H9 (cell line): ENCODE results near the gene RANBP17. TPM values are rescaled to one million over a fixed set of nuclear protein-coding genes. Genes with fewer than 3 reads are reported as not detected.

ENCODE experiments used
- DNase-seq: peaks from one replicate; pipeline ENCODE4 v3.0.0-alpha.2; 2017
- H2AFZ ChIP-seq: one replicate; pipeline ENCODE4 v1.6.1; 2013; ENCODE audit warnings: mild to moderate bottlenecking, low read length, control low read depth, moderate library complexity
- H2AK5ac ChIP-seq: 2 replicates; pipeline ENCODE4 v1.6.1; 2013; ENCODE audit warnings: low read length, control low read depth, mixed read lengths; ENCODE audit not compliant: insufficient read length
- H2BK120ac ChIP-seq: one replicate; pipeline ENCODE4 v1.6.1; 2013; ENCODE audit warnings: low read depth, mild to moderate bottlenecking, low read length, control low read depth, inconsistent platforms; ENCODE audit not compliant: poor library complexity, severe bottlenecking
- H2BK12ac ChIP-seq: 2 replicates; pipeline ENCODE4 v1.6.1; 2013; ENCODE audit warnings: low read length, control low read depth, mixed read lengths, low read depth; ENCODE audit not compliant: insufficient read length
- H2BK15ac ChIP-seq: 2 replicates; pipeline ENCODE4 v1.6.1; 2013; ENCODE audit warnings: low read depth, low read length, control low read depth
- H2BK20ac ChIP-seq: one replicate; pipeline ENCODE4 v1.6.1; 2013; ENCODE audit warnings: low read depth, mild to moderate bottlenecking, low read length, control low read depth, inconsistent platforms; ENCODE audit not compliant: poor library complexity, severe bottlenecking
- H2BK5ac ChIP-seq: 2 replicates; pipeline ENCODE4 v1.6.1; 2013; ENCODE audit warnings: low read length, control low read depth, mixed read lengths; ENCODE audit not compliant: insufficient read length
- H3K14ac ChIP-seq: 2 replicates; pipeline ENCODE4 v1.6.1; 2013; ENCODE audit warnings: low read length, control low read depth; ENCODE audit not compliant: insufficient read depth
- H3K18ac ChIP-seq: 2 replicates; pipeline ENCODE4 v1.6.1; 2013; ENCODE audit warnings: low read depth, mild to moderate bottlenecking, mixed read lengths, low read length, control low read depth; ENCODE audit not compliant: insufficient read length
- H3K23ac ChIP-seq: 2 replicates; pipeline ENCODE4 v1.6.1; 2013; ENCODE audit warnings: low read length, control low read depth, mixed read lengths, low read depth; ENCODE audit not compliant: insufficient read length
- H3K23me2 ChIP-seq: 2 replicates; pipeline ENCODE4 v1.6.1; 2013; ENCODE audit warnings: low read depth, mild to moderate bottlenecking, mixed read lengths, low read length, control low read depth; ENCODE audit not compliant: insufficient read length, poor library complexity, severe bottlenecking
- H3K27ac ChIP-seq: 2 replicates; pipeline ENCODE4 v1.5.1; 2013; ENCODE audit warnings: low read length, control low read depth, mixed read lengths, low read depth; ENCODE audit not compliant: insufficient read length
- H3K27me3 ChIP-seq: 2 replicates; pipeline ENCODE4 v1.6.1; 2013; ENCODE audit warnings: low read length, control low read depth, inconsistent platforms; ENCODE audit not compliant: insufficient read depth
- H3K4ac ChIP-seq: 2 replicates; pipeline ENCODE4 v1.6.1; 2013; ENCODE audit warnings: low read depth, mild to moderate bottlenecking, control low read depth, inconsistent platforms, low read length, moderate library complexity
- H3K4me1 ChIP-seq: 2 replicates; pipeline ENCODE4 v1.6.1; 2013; ENCODE audit warnings: low read length, control low read depth, inconsistent platforms; ENCODE audit not compliant: insufficient read depth
- H3K4me2 ChIP-seq: 2 replicates; pipeline ENCODE4 v1.6.1; 2013; ENCODE audit warnings: low read length, control low read depth, mixed read lengths; ENCODE audit not compliant: insufficient read length, insufficient read depth
- H3K56ac ChIP-seq: 2 replicates; pipeline ENCODE4 v1.6.1; 2013; ENCODE audit warnings: low read depth, mild to moderate bottlenecking, mixed read lengths, low read length, control low read depth; ENCODE audit not compliant: insufficient read length
- H3K79me1 ChIP-seq: 2 replicates; pipeline ENCODE4 v1.6.1; 2013; ENCODE audit warnings: low read depth, mild to moderate bottlenecking, moderate library complexity, low read length, control low read depth, inconsistent platforms; ENCODE audit not compliant: insufficient read depth, poor library complexity, severe bottlenecking
- H3K79me2 ChIP-seq: 2 replicates; pipeline ENCODE4 v1.6.1; 2013; ENCODE audit warnings: low read length, control low read depth, inconsistent platforms; ENCODE audit not compliant: insufficient read depth
- H3K9ac ChIP-seq: 2 replicates; pipeline ENCODE4 v1.6.1; 2013; ENCODE audit warnings: low read length, control low read depth, mixed read lengths; ENCODE audit not compliant: insufficient read length; ENCODE audit errors: extremely low read depth
- H3K9me3 ChIP-seq: one replicate; pipeline ENCODE4 v1.6.1; 2013; ENCODE audit warnings: low read depth, low read length, inconsistent platforms; ENCODE audit not compliant: control insufficient read depth
- H3T11ph ChIP-seq: one replicate; pipeline ENCODE4 v1.6.1; 2013; ENCODE audit warnings: mild to moderate bottlenecking, low read length, control low read depth, inconsistent platforms
- H4K20me1 ChIP-seq: one replicate; pipeline ENCODE4 v1.6.1; 2013; ENCODE audit not compliant: control insufficient read depth, insufficient read length, insufficient read depth
- H4K5ac ChIP-seq: 2 replicates; pipeline ENCODE4 v1.6.1; 2013; ENCODE audit warnings: low read depth, mild to moderate bottlenecking, mixed read lengths, low read length, control low read depth; ENCODE audit not compliant: insufficient read length
- H4K8ac ChIP-seq: replicated peaks from 2 replicates; pipeline ENCODE4 v1.6.1; 2013; ENCODE audit warnings: low read length, control low read depth, mixed read lengths, low read depth; ENCODE audit not compliant: insufficient read length
- H4K91ac ChIP-seq: 2 replicates; pipeline ENCODE4 v1.6.1; 2013; ENCODE audit warnings: low read depth, mild to moderate bottlenecking, moderate library complexity, mixed read lengths, low read length, control low read depth; ENCODE audit not compliant: insufficient read length
- H3K27ac Mint-ChIP-seq, 3 experiments: 2 replicates in 2 of 3; 3 replicates in 1 of 3; pipeline ENCODE4 v1.8.0; 2020 to 2021; ENCODE audit warnings: mixed read lengths in 3 of 3, mild to moderate bottlenecking in 1 of 3, moderate library complexity in 1 of 3
- H3K27me3 Mint-ChIP-seq: 2 replicates; pipeline ENCODE4 v1.8.0; 2021; ENCODE audit warnings: low read depth, mild to moderate bottlenecking, moderate library complexity, mixed read lengths
- H3K36me3 Mint-ChIP-seq, 3 experiments: 2 replicates in 2 of 3; 3 replicates in 1 of 3; pipeline ENCODE4 v1.8.0; 2020 to 2021; ENCODE audit warnings: low read depth in 3 of 3, mixed read lengths in 3 of 3; ENCODE audit not compliant: insufficient read depth in 1 of 3
- H3K4me1 Mint-ChIP-seq, 2 experiments: 2 replicates each; pipeline ENCODE4 v1.8.0; 2020; ENCODE audit warnings: mixed read lengths in 2 of 2
- H3K4me3 Mint-ChIP-seq, 2 experiments: 2 replicates in 1 of 2; 3 replicates in 1 of 2; pipeline ENCODE4 v1.8.0; 2020 to 2021; ENCODE audit warnings: mild to moderate bottlenecking in 2 of 2, mixed read lengths in 2 of 2, moderate library complexity in 1 of 2
- H3K9me3 Mint-ChIP-seq, 2 experiments: 2 replicates in 1 of 2; 3 replicates in 1 of 2; pipeline ENCODE4 v1.8.0; 2020; ENCODE audit warnings: mild to moderate bottlenecking in 2 of 2, mixed read lengths in 2 of 2, moderate library complexity in 1 of 2
- WGBS: extraction: QIAGEN DNeasy Blood & Tissue Kit; methylation state at CpG from one replicate; pipeline ENCODE4 v1.1.7; 2013; ENCODE audit warnings: missing lambda C conversion rate, low lambda C conversion rate, mixed read lengths; ENCODE audit not compliant: insufficient read length; ENCODE audit errors: extremely low coverage; 5-methylcytosine and 5-hydroxymethylcytosine counted together
- total RNA-seq: library from RNA; stranded (reverse); gene quantifications from 2 replicates; pipeline ENCODE4 v1.2.1, GENCODE V29; 2021
- TF ChIP-seq, protein P1 (sequence below): fragments of 200-600 bp; sonication (generic); conservative IDR thresholded peaks from 3 replicates; pipeline ENCODE4 v1.8.0; 2021; ENCODE audit warnings: antibody characterized with exemption, mild to moderate bottlenecking

The RANBP17 gene
- total RNA-seq, 1 experiment from 2014 or later, result 16.5 TPM

DNA sequence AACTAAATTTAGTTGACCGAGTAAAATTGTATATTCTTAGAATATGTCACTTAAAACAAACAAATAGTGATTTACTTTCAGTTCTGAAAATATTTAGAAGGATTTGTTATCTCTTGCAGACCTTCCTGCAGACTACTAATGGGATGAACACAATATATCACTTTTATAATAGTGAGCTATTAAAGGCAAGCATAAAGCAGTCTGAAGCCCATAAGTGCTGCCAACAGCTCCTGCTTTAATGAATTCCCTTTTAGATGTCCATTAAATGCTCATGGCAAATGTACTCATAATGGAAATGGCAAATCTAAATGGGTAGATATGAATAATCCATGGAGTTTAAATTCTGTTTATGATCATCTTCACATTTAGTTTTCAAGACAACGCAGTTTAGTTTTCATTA is 170.2 kb downstream of the RANBP17 start:
- no peak overlapping the region for H2BK120ac ChIP-seq
- no peak overlapping the region for H3K27ac Mint-ChIP-seq
- TF ChIP-seq, protein P1, sequence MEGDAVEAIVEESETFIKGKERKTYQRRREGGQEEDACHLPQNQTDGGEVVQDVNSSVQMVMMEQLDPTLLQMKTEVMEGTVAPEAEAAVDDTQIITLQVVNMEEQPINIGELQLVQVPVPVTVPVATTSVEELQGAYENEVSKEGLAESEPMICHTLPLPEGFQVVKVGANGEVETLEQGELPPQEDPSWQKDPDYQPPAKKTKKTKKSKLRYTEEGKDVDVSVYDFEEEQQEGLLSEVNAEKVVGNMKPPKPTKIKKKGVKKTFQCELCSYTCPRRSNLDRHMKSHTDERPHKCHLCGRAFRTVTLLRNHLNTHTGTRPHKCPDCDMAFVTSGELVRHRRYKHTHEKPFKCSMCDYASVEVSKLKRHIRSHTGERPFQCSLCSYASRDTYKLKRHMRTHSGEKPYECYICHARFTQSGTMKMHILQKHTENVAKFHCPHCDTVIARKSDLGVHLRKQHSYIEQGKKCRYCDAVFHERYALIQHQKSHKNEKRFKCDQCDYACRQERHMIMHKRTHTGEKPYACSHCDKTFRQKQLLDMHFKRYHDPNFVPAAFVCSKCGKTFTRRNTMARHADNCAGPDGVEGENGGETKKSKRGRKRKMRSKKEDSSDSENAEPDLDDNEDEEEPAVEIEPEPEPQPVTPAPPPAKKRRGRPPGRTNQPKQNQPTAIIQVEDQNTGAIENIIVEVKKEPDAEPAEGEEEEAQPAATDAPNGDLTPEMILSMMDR, result no peak
- no peak overlapping the region for H2BK5ac ChIP-seq
- no peak overlapping the region for H3K27ac ChIP-seq
- no peak overlapping the region for H3K4ac ChIP-seq
- H3K27me3 Mint-ChIP-seq, result no peaks in the 10 kb centered on the region
- H3K4me1 Mint-ChIP-seq, result no peaks in the 10 kb centered on the region
- no peaks in the 10 kb centered on the region for H3K79me1 ChIP-seq
- H3K4me1 ChIP-seq, result no peaks in the 10 kb centered on the region
- H3K23me2 ChIP-seq, result no peaks in the 10 kb centered on the region
- no CpG with 5 or more reads among the region's 2 CpGs for WGBS
- H2BK20ac ChIP-seq, result no peak overlapping the region
- H3K79me2 ChIP-seq, result no peaks in the 10 kb centered on the region
- H3K9ac ChIP-seq, result no peak overlapping the region
- H3K18ac ChIP-seq, result no peak overlapping the region
- peaks cover 0 to 2% (median 0%) of the 10 kb centered on the region in 3 experiments; a peak in 2 of 7 replicates for H3K36me3 Mint-ChIP-seq
- H3K4me3 Mint-ChIP-seq, result no peak overlapping the region
- H3K23ac ChIP-seq, result no peak overlapping the region
- no peak overlapping the region for H3K4me2 ChIP-seq
- H3K9me3 Mint-ChIP-seq, result no peaks in the 10 kb centered on the region
- no peak overlapping the region for H2BK15ac ChIP-seq
- H3K27me3 ChIP-seq, result no peaks in the 10 kb centered on the region
- no peak overlapping the region for H3K14ac ChIP-seq
- no peak overlapping the region for H3K56ac ChIP-seq
- no peak overlapping the region for H4K8ac ChIP-seq
- no peak overlapping the region for H4K5ac ChIP-seq
- DNase-seq, result no peak
- no peak overlapping the region for H4K91ac ChIP-seq
- no peak overlapping the region for H2AFZ ChIP-seq
- H4K20me1 ChIP-seq, result no peaks in the 10 kb centered on the region
- no peak overlapping the region for H2BK12ac ChIP-seq
- no peaks in the 10 kb centered on the region for H3K9me3 ChIP-seq
- no peak overlapping the region for H2AK5ac ChIP-seq
- no peak overlapping the region for H3T11ph ChIP-seq
